Nephron (organoid): Measurements from ENCODE around the gene RNF31.

Experiments
- H3K27ac Mint-ChIP-seq, 3 experiments: 2 replicates each; pipeline ENCODE4 v1.8.0; 2020; ENCODE audit warnings: mixed read lengths in 3 of 3, mild to moderate bottlenecking in 2 of 3, moderate library complexity in 1 of 3
- H3K27me3 Mint-ChIP-seq: 2 replicates; pipeline ENCODE4 v1.8.0; 2021; ENCODE audit warnings: low read depth, mild to moderate bottlenecking, moderate library complexity, mixed read lengths
- H3K36me3 Mint-ChIP-seq: 2 replicates; pipeline ENCODE4 v1.8.0; 2020; ENCODE audit warnings: low read depth, mixed read lengths
- H3K4me1 Mint-ChIP-seq: 2 replicates; pipeline ENCODE4 v1.8.0; 2020; ENCODE audit warnings: mixed read lengths
- H3K4me3 Mint-ChIP-seq, 3 experiments: 2 replicates each; pipeline ENCODE4 v1.8.0; 2020; ENCODE audit warnings: mild to moderate bottlenecking in 3 of 3, mixed read lengths in 3 of 3, moderate library complexity in 2 of 3
- H3K9me3 Mint-ChIP-seq: 2 replicates; pipeline ENCODE4 v1.8.0; 2020; ENCODE audit warnings: mixed read lengths
- TF ChIP-seq, protein P1 (sequence below), 3 experiments: fragments of 200-600 bp; sonication (generic); IDR thresholded peaks; one replicate each; pipeline ENCODE4 v1.5.0; 2021; ENCODE audit warnings: antibody characterized with exemption in 3 of 3; ENCODE audit not compliant: unreplicated experiment in 3 of 3

Gene RNF31

DNA sequence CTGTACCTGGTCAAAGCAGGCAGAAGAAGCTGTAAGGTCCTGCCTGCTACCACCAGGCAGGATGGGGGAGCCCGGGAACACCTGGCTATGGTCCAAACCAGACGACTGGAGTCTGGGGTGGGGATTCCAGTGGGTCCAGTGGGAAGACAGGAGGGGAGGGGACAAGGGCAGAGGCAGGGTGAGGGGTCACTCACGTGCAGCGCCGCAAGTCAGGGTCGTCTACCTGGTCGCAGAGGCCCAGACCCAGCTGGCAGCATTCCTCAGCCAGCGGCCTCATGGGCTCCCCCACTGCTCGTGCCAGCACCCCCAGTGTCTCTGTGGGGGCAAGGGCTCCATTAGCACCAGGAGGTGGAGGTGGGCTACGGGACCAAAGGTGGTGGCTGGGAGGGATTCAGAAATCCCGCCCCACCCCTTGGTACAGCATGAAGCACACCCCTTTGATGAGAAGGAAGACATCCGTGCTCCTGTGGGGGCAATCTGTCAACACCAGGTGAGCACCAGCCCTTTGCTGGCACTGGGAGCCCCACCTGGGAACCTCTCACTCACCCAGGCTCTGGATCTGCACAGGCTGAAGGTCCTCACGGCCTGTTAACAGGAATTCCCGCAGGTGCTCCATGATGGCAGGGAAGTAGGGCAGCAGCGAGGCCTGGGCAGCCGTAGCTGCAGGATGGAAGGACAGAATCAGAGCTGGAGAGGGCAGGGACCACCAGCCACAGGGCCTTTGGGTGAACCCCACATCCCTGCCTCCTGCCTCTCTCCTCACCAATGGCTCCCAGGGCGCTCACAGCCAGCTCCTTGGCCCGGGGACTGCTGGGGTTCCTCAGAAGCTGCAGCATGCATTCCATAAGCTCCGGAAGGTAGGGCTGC is 37.0 kb downstream of the RNF31 start:
- no peaks in the 10 kb centered on the region for H3K27me3 Mint-ChIP-seq
- peak overlapping the region in 1 of 3 experiments; percentile 40 for H3K4me3 Mint-ChIP-seq
- peaks cover 34% of the 10 kb centered on the region for H3K36me3 Mint-ChIP-seq
- no peaks in the 10 kb centered on the region for H3K9me3 Mint-ChIP-seq
- TF ChIP-seq, protein P1, sequence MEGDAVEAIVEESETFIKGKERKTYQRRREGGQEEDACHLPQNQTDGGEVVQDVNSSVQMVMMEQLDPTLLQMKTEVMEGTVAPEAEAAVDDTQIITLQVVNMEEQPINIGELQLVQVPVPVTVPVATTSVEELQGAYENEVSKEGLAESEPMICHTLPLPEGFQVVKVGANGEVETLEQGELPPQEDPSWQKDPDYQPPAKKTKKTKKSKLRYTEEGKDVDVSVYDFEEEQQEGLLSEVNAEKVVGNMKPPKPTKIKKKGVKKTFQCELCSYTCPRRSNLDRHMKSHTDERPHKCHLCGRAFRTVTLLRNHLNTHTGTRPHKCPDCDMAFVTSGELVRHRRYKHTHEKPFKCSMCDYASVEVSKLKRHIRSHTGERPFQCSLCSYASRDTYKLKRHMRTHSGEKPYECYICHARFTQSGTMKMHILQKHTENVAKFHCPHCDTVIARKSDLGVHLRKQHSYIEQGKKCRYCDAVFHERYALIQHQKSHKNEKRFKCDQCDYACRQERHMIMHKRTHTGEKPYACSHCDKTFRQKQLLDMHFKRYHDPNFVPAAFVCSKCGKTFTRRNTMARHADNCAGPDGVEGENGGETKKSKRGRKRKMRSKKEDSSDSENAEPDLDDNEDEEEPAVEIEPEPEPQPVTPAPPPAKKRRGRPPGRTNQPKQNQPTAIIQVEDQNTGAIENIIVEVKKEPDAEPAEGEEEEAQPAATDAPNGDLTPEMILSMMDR (IDR thresholded peaks at IDR 0.05; ENCODE audit: unreplicated experiment in 3 of 3): no peak
- peaks cover 27% of the 10 kb centered on the region for H3K4me1 Mint-ChIP-seq
- no peak overlapping the region for H3K27ac Mint-ChIP-seq

DNA sequence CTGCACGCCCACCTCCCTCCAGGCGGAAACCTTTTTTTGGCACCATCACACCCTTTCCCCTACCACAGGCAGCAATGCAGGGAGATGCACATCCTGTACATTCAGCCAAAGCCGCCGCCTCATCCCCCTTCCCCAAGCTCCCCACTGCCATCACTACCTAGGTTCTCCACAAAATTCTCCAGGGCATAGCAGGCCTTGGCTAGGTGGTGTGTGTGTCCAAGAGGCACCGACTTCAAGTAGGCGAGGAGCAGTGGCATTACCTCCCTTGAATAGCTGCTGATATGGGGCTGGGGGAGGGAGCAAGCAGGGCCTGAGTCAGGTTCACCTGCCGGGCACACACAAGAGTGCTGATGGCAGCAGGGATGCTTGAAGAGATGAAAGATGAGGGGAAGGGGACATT is 37.7 kb downstream of the RNF31 start:
- no peaks in the 10 kb centered on the region for H3K27me3 Mint-ChIP-seq
- peaks cover 27% of the 10 kb centered on the region for H3K4me1 Mint-ChIP-seq
- H3K4me3 Mint-ChIP-seq: peak overlapping the region in 2 of 3 experiments; percentile 24 to 46
- peaks cover 31% of the 10 kb centered on the region for H3K36me3 Mint-ChIP-seq
- H3K27ac Mint-ChIP-seq: no peak overlapping the region
- TF ChIP-seq, protein P1 (IDR thresholded peaks at IDR 0.05; ENCODE audit: unreplicated experiment in 3 of 3): no peak
- no peaks in the 10 kb centered on the region for H3K9me3 Mint-ChIP-seq

DNA sequence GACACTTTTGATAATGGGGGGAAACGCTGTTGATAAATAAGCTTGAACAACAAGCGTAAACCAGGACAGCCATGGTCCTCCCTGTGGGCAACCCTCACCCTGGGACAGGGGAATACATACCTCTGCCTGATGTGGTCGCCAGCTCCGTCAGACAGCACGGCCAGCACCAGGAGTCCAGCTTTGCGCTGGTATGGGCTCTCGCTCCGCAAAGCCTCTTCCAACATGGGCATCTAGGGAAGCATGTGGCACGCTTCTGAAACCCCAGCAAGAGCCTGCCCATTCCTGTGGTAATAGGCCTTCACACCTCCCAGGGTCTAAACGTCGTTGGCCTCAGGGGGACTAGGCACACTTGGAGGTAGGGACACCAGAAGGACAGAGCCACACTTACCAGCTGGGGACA is 38.4 kb downstream of the RNF31 start:
- H3K4me1 Mint-ChIP-seq: peaks cover 29% of the 10 kb centered on the region
- no peaks in the 10 kb centered on the region for H3K27me3 Mint-ChIP-seq
- peak overlapping the region in 2 of 3 experiments; percentile 47 to 55 for H3K4me3 Mint-ChIP-seq

DNA sequence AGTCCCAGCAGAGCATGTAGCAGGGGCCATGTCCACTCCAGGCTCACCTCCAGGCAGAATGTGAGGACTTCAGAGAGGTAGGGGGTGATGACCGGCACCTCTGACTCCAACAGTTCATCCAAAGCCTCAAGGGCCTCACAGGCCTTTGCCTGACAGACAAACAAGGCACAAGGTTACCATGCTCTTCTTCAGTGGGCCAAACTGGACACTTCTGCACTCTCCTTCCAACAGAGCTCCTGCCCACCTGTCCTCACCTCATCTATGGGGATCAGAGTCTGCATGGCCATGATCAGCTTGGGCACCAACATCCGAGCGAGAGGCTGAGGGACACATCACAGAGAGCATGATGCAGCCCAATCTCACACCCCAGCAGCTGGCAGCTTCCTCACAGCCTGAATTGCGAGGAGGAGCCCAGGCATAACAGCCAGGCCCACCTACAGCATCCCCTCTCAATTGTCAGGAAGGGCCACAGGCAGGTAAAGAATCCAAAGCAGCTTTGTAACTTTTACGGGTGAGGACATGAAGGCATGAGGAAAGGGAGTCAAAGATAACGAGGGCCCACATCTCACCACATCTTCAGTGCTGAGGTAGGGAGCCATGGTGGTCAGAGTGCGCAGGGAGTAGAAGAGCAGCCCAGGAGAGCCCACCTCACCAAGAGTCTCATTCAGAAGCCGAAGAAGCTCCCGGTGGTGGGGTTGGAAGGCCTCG is 39.7 kb downstream of the RNF31 start:
- Mint-ChIP-seq H3K27ac (no peak overlapping the region), H3K4me1 (peaks cover 29% of the 10 kb centered on the region), H3K27me3 (no peaks in the 10 kb centered on the region), H3K36me3 (peaks cover 28% of the 10 kb centered on the region), H3K4me3 (peak overlapping the region; percentile 93 to 95 (median 94)), H3K9me3 (no peaks in the 10 kb centered on the region)
- TF ChIP-seq, protein P1 (IDR thresholded peaks at IDR 0.05; ENCODE audit: unreplicated experiment in 3 of 3): no peak

More for the DNA sequence above, 38.4 kb downstream of the RNF31 start:
- Mint-ChIP-seq H3K9me3 (no peaks in the 10 kb centered on the region), H3K27ac (no peak overlapping the region), H3K36me3 (peaks cover 29% of the 10 kb centered on the region)
- TF ChIP-seq, protein P1 (IDR thresholded peaks at IDR 0.05; ENCODE audit: unreplicated experiment in 3 of 3): no peak

DNA sequence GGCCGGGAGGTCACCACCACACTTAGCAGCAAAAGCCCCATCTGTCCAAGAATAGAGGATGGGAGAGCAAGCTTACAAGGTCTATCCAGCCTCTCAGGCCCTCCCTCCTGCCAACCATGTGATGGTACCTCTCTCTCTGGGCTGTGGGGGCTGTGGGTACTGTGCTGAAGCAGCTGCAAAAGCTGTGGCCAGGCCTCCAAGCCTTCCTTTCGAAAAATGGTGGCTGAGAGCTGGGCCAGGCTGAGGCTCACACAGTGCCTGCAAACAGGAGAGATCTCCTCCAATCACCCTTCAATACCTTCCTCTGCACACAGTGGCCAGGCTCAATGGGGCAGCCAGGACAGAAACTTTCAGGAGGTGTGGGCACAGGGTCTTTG is 40.2 kb downstream of the RNF31 start:
- Mint-ChIP-seq H3K27me3 (no peaks in the 10 kb centered on the region), H3K27ac (peak overlapping the region; percentile 44 to 90 (median 88)), H3K4me1 (peaks cover 29% of the 10 kb centered on the region), H3K36me3 (peaks cover 28% of the 10 kb centered on the region), H3K9me3 (no peaks in the 10 kb centered on the region), H3K4me3 (peak overlapping the region; percentile 93 to 95 (median 94))
- TF ChIP-seq, protein P1 (IDR thresholded peaks at IDR 0.05; ENCODE audit: unreplicated experiment in 3 of 3): no peak
